HEK293 (cell line): ENCODE data around the gene PLBD2.

Experiments
- BCL11A ChIP-seq: fragments of 450-650 bp; formaldehyde crosslinking; IDR thresholded peaks from 2 replicates; pipeline ENCODE4 v1.5.1; 2016; ENCODE audit warnings: low read depth, missing biosample characterization, missing genetic modification characterization
- BCL11B ChIP-seq: fragments of 450-650 bp; formaldehyde crosslinking; IDR thresholded peaks from 2 replicates; pipeline ENCODE4 v1.5.1; 2016; ENCODE audit warnings: low read depth, missing biosample characterization, missing genetic modification characterization
- KLF7 ChIP-seq: fragments of 450-650 bp; formaldehyde crosslinking; IDR thresholded peaks from 2 replicates; pipeline ENCODE4 v1.5.1; 2016; ENCODE audit warnings: missing biosample characterization, missing genetic modification characterization, borderline replicate concordance
- KLF9 ChIP-seq: fragments of 450-650 bp; formaldehyde crosslinking; IDR thresholded peaks from 2 replicates; pipeline ENCODE4 v1.5.1; 2016; ENCODE audit warnings: missing biosample characterization, missing genetic modification characterization, low read depth
- TRIM28 ChIP-seq: IDR thresholded peaks from 2 replicates; pipeline ENCODE4 v1.6.1; 2011; ENCODE audit warnings: low read length, control low read depth, borderline replicate concordance
- YY1 ChIP-seq: fragments of 450-650 bp; formaldehyde crosslinking; IDR thresholded peaks from 2 replicates; pipeline ENCODE4 v1.5.1; 2018; ENCODE audit warnings: missing biosample characterization, missing genetic modification characterization
- ZNF132 ChIP-seq: fragments of 450-650 bp; formaldehyde crosslinking; IDR thresholded peaks from 2 replicates; pipeline ENCODE4 v1.5.1; 2017; ENCODE audit warnings: missing biosample characterization, missing genetic modification characterization, borderline replicate concordance
- ZNF169 ChIP-seq: fragments of 450-650 bp; formaldehyde crosslinking; IDR thresholded peaks from 2 replicates; pipeline ENCODE4 v1.5.1; 2016; ENCODE audit warnings: missing biosample characterization, missing genetic modification characterization
- ZNF37A ChIP-seq: fragments of 450-650 bp; IDR thresholded peaks from 2 replicates; pipeline ENCODE4 v1.5.1; 2018; ENCODE audit warnings: missing biosample characterization, missing genetic modification characterization
- ZNF473 ChIP-seq: fragments of 450-650 bp; formaldehyde crosslinking; IDR thresholded peaks from 2 replicates; pipeline ENCODE4 v1.5.1; 2017; ENCODE audit warnings: missing biosample characterization, missing genetic modification characterization
- ZNF501 ChIP-seq: fragments of 450-650 bp; formaldehyde crosslinking; IDR thresholded peaks from 2 replicates; pipeline ENCODE4 v1.5.1; 2016; ENCODE audit warnings: missing biosample characterization, missing genetic modification characterization
- ZNF521 ChIP-seq: fragments of 450-650 bp; formaldehyde crosslinking; IDR thresholded peaks from 2 replicates; pipeline ENCODE4 v1.5.1; 2017; ENCODE audit warnings: missing biosample characterization, mild to moderate bottlenecking, missing genetic modification characterization
- ZNF530 ChIP-seq: fragments of 450-650 bp; formaldehyde crosslinking; IDR thresholded peaks from 2 replicates; pipeline ENCODE4 v1.5.1; 2016; ENCODE audit warnings: low read depth, missing biosample characterization, missing genetic modification characterization
- ZNF558 ChIP-seq: fragments of 450-650 bp; formaldehyde crosslinking; IDR thresholded peaks from 2 replicates; pipeline ENCODE4 v1.5.1; 2016; ENCODE audit warnings: missing biosample characterization, missing genetic modification characterization
- ZNF561 ChIP-seq: fragments of 450-650 bp; IDR thresholded peaks from 2 replicates; pipeline ENCODE4 v1.5.1; 2018; ENCODE audit warnings: missing biosample characterization, missing genetic modification characterization, borderline replicate concordance
- ZNF76 ChIP-seq: fragments of 450-650 bp; formaldehyde crosslinking; IDR thresholded peaks from 2 replicates; pipeline ENCODE4; 2016; ENCODE audit warnings: low read depth, missing biosample characterization, missing genetic modification characterization, borderline replicate concordance
- ZSCAN23 ChIP-seq: fragments of 450-650 bp; formaldehyde crosslinking; IDR thresholded peaks from 2 replicates; pipeline ENCODE4 v1.5.1; 2016; ENCODE audit warnings: missing biosample characterization, missing genetic modification characterization
- TF ChIP-seq, protein P1 (sequence below): fragments of 450-650 bp; formaldehyde crosslinking; IDR thresholded peaks from 2 replicates; pipeline ENCODE4 v1.5.1; 2016; ENCODE audit warnings: missing biosample characterization, missing genetic modification characterization, borderline replicate concordance
- TF ChIP-seq, protein P2 (sequence below): fragments of 450-650 bp; IDR thresholded peaks from 2 replicates; pipeline ENCODE4 v1.5.1; 2018; ENCODE audit warnings: missing biosample characterization, mild to moderate bottlenecking, missing genetic modification characterization
- TF ChIP-seq, protein P3 (sequence below): fragments of 450-650 bp; formaldehyde crosslinking; IDR thresholded peaks from 2 replicates; pipeline ENCODE4 v1.5.0; 2017; ENCODE audit warnings: missing biosample characterization, missing genetic modification characterization, borderline replicate concordance
- TF ChIP-seq, protein P4 (sequence below): fragments of 450-650 bp; formaldehyde crosslinking; IDR thresholded peaks from 2 replicates; pipeline ENCODE4 v1.5.1; 2016; ENCODE audit warnings: missing biosample characterization, missing genetic modification characterization
- TF ChIP-seq, protein P5 (sequence below): fragments of 450-650 bp; formaldehyde crosslinking; IDR thresholded peaks from 2 replicates; pipeline ENCODE4 v1.5.1; 2016; ENCODE audit warnings: missing biosample characterization, missing genetic modification characterization
- TF ChIP-seq, protein P6 (sequence below): fragments of 450-650 bp; formaldehyde crosslinking; IDR thresholded peaks from 2 replicates; pipeline ENCODE4 v1.5.1; 2016; ENCODE audit warnings: missing biosample characterization, missing genetic modification characterization

Gene PLBD2

DNA sequence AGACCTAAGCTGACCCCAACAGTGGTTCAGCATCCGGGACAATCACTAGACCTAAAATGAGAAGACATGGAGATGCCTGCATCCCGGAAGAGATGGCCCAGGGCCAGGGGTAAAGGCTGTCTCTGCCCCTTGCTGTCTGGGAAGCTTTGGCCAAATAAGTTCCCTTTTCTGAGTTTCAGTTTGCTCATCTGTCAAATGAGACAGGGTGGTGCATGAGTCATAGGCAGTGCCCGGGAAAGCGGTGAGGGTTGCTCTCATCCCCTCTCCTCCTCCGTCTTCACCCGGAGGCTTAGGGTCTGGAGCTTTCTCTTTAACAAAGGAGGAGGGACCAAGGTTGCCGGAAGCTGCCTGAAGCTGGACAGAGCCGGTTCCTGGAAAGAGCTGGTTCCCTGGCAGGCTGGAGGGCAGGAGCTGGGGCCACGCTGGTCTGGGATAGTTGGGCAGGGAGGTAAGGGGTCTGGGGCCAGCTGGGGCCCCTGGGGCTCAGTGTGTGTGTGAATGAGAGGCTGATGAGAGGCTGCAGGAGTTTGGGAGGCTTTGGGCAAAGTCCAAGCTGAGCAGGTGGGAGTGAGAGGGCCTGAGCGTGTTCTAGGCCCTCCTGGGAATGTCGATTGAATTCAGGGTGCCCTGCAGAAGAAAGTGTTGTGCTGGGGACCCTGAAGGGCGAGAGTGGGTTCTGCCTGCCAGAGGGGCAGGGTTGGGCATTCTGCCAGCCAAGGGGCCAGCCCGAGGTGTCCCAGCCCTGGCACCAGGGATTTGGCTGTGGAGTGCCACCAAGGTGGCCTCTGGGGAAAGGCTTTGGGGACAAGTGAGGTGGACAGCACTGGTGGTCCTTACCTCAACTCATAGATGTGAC is 63.9 kb downstream of the PLBD2 start, which contains the start of gene SDSL (continued):
- TF ChIP-seq, protein P1, sequence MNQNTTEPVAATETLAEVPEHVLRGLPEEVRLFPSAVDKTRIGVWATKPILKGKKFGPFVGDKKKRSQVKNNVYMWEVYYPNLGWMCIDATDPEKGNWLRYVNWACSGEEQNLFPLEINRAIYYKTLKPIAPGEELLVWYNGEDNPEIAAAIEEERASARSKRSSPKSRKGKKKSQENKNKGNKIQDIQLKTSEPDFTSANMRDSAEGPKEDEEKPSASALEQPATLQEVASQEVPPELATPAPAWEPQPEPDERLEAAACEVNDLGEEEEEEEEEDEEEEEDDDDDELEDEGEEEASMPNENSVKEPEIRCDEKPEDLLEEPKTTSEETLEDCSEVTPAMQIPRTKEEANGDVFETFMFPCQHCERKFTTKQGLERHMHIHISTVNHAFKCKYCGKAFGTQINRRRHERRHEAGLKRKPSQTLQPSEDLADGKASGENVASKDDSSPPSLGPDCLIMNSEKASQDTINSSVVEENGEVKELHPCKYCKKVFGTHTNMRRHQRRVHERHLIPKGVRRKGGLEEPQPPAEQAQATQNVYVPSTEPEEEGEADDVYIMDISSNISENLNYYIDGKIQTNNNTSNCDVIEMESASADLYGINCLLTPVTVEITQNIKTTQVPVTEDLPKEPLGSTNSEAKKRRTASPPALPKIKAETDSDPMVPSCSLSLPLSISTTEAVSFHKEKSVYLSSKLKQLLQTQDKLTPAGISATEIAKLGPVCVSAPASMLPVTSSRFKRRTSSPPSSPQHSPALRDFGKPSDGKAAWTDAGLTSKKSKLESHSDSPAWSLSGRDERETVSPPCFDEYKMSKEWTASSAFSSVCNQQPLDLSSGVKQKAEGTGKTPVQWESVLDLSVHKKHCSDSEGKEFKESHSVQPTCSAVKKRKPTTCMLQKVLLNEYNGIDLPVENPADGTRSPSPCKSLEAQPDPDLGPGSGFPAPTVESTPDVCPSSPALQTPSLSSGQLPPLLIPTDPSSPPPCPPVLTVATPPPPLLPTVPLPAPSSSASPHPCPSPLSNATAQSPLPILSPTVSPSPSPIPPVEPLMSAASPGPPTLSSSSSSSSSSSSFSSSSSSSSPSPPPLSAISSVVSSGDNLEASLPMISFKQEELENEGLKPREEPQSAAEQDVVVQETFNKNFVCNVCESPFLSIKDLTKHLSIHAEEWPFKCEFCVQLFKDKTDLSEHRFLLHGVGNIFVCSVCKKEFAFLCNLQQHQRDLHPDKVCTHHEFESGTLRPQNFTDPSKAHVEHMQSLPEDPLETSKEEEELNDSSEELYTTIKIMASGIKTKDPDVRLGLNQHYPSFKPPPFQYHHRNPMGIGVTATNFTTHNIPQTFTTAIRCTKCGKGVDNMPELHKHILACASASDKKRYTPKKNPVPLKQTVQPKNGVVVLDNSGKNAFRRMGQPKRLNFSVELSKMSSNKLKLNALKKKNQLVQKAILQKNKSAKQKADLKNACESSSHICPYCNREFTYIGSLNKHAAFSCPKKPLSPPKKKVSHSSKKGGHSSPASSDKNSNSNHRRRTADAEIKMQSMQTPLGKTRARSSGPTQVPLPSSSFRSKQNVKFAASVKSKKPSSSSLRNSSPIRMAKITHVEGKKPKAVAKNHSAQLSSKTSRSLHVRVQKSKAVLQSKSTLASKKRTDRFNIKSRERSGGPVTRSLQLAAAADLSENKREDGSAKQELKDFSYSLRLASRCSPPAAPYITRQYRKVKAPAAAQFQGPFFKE, result no peak
- TF ChIP-seq ZNF76 (tag by site-specific recombination), result no peak
- no peak for TF ChIP-seq BCL11A (tag by site-specific recombination)
- no peak; the same call in 1 of the 2 replicates for TF ChIP-seq ZNF561 (tag by site-specific recombination)
- TF ChIP-seq YY1 (tag by site-specific recombination), result no peak
- TF ChIP-seq, protein P2, sequence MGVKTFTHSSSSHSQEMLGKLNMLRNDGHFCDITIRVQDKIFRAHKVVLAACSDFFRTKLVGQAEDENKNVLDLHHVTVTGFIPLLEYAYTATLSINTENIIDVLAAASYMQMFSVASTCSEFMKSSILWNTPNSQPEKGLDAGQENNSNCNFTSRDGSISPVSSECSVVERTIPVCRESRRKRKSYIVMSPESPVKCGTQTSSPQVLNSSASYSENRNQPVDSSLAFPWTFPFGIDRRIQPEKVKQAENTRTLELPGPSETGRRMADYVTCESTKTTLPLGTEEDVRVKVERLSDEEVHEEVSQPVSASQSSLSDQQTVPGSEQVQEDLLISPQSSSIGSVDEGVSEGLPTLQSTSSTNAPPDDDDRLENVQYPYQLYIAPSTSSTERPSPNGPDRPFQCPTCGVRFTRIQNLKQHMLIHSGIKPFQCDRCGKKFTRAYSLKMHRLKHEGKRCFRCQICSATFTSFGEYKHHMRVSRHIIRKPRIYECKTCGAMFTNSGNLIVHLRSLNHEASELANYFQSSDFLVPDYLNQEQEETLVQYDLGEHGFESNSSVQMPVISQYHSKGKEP (tag by site-specific recombination), result no peak
- TF ChIP-seq ZNF37A (tag by site-specific recombination), result no peak
- no peak for TF ChIP-seq KLF7 (tag by site-specific recombination)
- TF ChIP-seq, protein P3, sequence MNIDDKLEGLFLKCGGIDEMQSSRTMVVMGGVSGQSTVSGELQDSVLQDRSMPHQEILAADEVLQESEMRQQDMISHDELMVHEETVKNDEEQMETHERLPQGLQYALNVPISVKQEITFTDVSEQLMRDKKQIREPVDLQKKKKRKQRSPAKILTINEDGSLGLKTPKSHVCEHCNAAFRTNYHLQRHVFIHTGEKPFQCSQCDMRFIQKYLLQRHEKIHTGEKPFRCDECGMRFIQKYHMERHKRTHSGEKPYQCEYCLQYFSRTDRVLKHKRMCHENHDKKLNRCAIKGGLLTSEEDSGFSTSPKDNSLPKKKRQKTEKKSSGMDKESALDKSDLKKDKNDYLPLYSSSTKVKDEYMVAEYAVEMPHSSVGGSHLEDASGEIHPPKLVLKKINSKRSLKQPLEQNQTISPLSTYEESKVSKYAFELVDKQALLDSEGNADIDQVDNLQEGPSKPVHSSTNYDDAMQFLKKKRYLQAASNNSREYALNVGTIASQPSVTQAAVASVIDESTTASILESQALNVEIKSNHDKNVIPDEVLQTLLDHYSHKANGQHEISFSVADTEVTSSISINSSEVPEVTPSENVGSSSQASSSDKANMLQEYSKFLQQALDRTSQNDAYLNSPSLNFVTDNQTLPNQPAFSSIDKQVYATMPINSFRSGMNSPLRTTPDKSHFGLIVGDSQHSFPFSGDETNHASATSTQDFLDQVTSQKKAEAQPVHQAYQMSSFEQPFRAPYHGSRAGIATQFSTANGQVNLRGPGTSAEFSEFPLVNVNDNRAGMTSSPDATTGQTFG, result no peak
- TF ChIP-seq ZNF169 (tag by site-specific recombination), result no peak
- no peak for TF ChIP-seq ZSCAN23
- TF ChIP-seq, protein P4, sequence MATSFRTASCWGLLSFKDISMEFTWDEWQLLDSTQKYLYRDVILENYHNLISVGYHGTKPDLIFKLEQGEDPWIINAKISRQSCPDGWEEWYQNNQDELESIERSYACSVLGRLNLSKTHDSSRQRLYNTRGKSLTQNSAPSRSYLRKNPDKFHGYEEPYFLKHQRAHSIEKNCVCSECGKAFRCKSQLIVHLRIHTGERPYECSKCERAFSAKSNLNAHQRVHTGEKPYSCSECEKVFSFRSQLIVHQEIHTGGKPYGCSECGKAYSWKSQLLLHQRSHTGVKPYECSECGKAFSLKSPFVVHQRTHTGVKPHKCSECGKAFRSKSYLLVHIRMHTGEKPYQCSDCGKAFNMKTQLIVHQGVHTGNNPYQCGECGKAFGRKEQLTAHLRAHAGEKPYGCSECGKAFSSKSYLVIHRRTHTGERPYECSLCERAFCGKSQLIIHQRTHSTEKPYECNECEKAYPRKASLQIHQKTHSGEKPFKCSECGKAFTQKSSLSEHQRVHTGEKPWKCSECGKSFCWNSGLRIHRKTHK, result no peak
- TF ChIP-seq KLF9, result no peak
- no peak for TF ChIP-seq ZNF558 (tag by site-specific recombination)
- TF ChIP-seq ZNF521 (tag by site-specific recombination), result no peak
- TF ChIP-seq, protein P5, sequence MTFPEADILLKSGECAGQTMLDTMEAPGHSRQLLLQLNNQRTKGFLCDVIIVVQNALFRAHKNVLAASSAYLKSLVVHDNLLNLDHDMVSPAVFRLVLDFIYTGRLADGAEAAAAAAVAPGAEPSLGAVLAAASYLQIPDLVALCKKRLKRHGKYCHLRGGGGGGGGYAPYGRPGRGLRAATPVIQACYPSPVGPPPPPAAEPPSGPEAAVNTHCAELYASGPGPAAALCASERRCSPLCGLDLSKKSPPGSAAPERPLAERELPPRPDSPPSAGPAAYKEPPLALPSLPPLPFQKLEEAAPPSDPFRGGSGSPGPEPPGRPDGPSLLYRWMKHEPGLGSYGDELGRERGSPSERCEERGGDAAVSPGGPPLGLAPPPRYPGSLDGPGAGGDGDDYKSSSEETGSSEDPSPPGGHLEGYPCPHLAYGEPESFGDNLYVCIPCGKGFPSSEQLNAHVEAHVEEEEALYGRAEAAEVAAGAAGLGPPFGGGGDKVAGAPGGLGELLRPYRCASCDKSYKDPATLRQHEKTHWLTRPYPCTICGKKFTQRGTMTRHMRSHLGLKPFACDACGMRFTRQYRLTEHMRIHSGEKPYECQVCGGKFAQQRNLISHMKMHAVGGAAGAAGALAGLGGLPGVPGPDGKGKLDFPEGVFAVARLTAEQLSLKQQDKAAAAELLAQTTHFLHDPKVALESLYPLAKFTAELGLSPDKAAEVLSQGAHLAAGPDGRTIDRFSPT (tag by site-specific recombination), result no peak; the same call in 1 of the 2 replicates
- TF ChIP-seq TRIM28, result no peak
- no peak for TF ChIP-seq ZNF530
- TF ChIP-seq ZNF473 (tag by site-specific recombination), result no peak
- no peak for TF ChIP-seq BCL11B (tag by site-specific recombination)
- TF ChIP-seq ZNF132, result no peak
- TF ChIP-seq, protein P6, sequence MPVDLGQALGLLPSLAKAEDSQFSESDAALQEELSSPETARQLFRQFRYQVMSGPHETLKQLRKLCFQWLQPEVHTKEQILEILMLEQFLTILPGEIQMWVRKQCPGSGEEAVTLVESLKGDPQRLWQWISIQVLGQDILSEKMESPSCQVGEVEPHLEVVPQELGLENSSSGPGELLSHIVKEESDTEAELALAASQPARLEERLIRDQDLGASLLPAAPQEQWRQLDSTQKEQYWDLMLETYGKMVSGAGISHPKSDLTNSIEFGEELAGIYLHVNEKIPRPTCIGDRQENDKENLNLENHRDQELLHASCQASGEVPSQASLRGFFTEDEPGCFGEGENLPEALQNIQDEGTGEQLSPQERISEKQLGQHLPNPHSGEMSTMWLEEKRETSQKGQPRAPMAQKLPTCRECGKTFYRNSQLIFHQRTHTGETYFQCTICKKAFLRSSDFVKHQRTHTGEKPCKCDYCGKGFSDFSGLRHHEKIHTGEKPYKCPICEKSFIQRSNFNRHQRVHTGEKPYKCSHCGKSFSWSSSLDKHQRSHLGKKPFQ (tag by site-specific recombination), result no peak
- peak; percentile 25; the same call in 1 of the 2 replicates for TF ChIP-seq ZNF501 (tag by site-specific recombination)
